ENCODE data around the gene DDX1.
"Not testable (repeated sequence)": the region's sequence is repeated elsewhere in the genome, so short reads cannot be mapped to it uniquely, and the experiment has no call there.

DDX1 gene

DNA sequence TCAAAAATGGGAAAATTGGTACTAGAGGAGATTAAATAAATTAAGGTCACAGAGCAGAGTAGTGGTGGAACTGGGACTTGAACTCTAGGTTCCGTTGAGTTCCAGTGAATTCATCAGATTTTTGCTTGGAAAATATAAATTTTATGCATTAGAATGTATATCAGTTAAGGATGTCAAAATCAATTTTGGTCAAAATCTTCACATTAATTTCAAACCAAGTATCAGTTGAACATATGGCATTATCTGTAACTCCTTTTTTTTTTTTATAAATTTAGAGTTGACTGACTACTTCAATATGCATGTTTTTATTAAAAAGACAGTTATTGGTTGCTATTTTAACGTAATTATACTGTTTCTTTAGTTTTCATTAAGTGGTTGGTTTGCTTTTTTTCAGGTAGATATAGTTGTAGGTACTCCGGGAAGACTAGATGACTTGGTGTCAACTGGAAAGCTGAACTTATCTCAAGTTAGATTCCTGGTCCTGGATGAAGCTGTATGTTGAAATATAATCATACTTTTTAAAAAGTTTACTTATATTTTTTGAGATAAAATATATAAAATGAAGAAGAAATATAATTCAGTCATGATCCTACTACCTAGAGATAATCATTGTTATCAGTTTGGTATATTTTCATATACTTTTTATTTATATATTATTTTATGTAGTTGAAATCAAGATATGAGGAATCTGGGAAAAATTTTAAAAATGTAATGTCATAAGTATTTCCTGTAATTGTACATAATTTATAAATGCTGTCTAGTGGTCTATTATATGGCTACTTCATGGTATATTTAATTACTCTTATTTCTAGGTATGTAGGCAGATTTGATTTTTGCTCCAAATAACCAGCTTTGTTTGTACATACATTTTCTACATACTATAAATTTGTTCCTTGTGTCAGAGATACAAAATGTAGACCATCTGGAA is 25.4 kb downstream of the DDX1 start:
- DNase-seq (ENCODE audit: low read depth in 2 of 2), result no peak

DNA sequence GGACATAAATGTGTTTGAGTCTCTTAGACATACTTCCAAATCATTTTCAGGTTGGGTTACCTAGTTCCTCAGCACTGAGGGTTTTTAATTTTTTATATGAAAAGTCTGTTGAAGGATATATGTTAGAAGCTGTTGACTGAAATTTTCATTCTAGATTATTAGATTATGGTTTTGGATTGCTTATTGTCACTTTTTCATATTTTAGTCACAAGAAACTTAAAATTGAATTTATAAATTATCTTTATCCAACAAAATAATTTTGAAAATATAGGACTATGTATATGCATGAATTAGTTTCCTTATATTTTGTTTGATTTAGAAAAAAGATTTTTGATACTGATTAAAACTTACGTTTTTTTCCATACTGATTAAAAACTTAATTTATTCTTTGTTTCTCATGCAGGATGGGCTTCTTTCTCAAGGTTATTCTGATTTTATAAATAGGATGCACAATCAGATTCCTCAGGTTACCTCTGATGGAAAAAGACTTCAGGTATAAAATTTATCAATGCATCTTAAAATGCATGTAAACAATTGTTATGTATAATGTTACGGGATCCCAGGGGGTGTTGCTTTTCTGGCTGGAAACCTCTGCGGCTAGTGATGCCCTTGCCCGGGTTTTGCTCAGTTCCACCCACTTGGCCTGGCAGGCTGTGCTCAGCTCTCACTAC is 26.2 kb downstream of the DDX1 start:
- no peak for DNase-seq (ENCODE audit: low read depth in 2 of 2)

- no peak for DNase-seq (ENCODE audit: low read depth in 2 of 2)
Observed at GRCh38 chr2:15618449-15618855, 26.8 kb downstream of the DDX1 start.

- DNase-seq (ENCODE audit: low read depth in 2 of 2), result no peak
Observed at GRCh38 chr2:15619076-15619475, 27.4 kb downstream of the DDX1 start.

DNA sequence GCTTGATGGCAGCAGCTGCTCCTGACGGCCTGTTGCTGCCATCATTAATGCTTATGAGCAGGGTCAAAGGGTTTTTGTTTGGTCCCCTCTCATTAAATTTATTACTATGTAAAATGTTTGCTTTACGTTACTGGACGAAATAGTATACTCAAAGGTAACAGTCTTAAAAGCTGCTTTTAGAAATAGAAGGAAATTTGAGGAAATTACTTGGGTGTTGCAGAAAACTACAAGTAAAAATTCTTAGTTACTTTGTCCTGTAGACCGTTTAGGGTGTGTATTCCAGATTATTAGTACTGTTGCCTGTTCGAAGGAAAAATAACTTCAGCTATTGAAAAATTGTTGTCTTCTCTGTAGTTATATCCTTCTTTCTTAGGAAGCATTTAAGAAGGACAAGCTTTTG is 27.8 kb downstream of the DDX1 start:
- DNase-seq (ENCODE audit: low read depth in 2 of 2), result no peak

- no peak for DNase-seq (ENCODE audit: low read depth in 2 of 2)
Observed at GRCh38 chr2:15619938-15620337, 28.3 kb downstream of the DDX1 start.

DNA sequence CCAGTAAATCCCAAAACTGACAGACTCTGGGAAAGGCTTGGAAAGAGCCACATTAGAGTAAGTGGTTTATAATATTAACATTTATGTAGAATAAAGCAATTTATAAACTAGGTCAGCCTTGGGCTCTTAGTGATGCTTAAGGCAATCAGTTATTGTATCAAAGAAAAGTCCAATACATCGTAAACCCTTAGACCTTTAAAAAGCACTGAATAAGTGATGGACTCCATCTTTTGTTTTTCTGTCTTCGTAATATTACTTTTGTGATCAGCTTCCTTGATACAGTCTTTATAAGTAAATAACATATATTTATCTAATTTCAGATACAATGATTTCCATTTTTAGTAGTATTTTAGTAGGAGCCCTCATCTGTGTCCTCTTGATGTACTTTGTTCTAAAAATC is 28.7 kb downstream of the DDX1 start:
- no peak for DNase-seq (ENCODE audit: low read depth in 2 of 2)

GRCh38 chr2:15620857-15621471 is 29.3 kb downstream of the DDX1 start:
- no peak for DNase-seq (ENCODE audit: low read depth in 2 of 2)

DNA sequence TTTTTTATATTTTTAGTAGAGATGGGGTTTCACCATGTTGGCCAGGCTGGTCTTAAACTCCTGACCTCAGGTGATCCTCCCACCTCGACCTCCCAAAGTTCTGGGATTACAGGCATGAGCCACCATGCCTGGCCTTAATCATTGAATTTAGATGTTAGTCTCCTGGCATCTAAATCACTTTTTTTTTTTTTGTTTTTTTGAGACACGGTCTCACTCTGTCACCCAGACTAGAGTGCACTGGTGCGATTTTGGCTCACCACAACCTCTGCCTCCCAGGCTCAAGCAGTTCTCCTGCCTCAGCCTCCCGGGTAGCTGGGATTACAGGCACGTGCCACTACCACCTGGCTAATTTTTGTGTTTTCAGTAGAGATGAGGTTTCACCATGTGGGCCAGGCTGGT is 29.8 kb downstream of the DDX1 start:
- DNase-seq (ENCODE audit: low read depth in 2 of 2), result not testable (repeated sequence)

GRCh38 chr2:15622214-15622613 is 30.5 kb downstream of the DDX1 start:
- no peak for DNase-seq (ENCODE audit: low read depth in 2 of 2)

GRCh38 chr2:15622614-15623480 is 31.2 kb downstream of the DDX1 start:
- no peak for DNase-seq (ENCODE audit: low read depth in 2 of 2)

DNA sequence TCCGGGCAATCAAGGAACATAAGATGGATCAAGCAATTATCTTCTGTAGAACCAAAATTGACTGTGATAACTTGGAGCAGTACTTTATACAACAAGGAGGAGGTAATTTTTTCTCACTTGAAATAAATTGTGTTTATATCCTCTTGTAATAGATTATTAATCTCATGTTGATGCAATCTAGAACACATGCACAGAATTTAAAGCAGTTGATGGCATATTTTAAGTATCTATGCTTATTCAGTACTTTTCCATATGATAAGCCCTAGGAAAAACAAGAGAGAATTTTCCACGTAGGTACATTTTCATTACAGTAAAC is 31.8 kb downstream of the DDX1 start:
- DNase-seq (ENCODE audit: low read depth in 2 of 2), result no peak

DNA sequence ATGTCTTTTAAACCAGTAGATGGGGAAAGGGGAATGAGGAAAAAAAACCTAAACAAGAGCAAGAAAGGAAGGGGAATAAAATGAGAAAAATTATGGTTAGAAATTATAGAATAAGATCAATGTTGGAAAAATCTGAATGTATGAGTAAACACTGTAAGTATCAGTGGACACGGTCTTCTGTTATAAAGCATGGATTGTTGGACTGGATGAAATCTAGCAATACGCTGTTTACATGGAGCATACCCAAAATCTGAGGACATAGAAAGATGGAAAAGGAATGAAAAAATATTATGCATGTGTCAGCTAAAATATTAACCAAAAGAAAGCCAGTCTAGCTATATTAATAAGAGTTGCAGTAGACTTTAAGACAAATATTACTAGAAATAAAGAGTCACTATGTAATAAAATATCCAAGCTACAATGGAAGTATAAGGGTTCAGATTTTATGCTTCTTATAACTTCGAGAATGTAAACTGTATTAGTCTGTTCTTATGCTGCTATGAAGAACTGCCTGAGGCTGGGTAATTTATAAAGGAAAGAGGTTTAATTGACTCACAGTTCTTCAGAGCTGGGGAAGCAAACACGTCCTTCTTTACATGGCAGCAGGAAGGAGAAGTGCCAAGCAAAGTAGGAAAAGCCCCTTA is 32.4 kb downstream of the DDX1 start:
- DNase-seq (ENCODE audit: low read depth in 2 of 2), result no peak

GRCh38 chr2:15624903-15625302 is 33.2 kb downstream of the DDX1 start:
- DNase-seq (ENCODE audit: low read depth in 2 of 2), result no peak

DNA sequence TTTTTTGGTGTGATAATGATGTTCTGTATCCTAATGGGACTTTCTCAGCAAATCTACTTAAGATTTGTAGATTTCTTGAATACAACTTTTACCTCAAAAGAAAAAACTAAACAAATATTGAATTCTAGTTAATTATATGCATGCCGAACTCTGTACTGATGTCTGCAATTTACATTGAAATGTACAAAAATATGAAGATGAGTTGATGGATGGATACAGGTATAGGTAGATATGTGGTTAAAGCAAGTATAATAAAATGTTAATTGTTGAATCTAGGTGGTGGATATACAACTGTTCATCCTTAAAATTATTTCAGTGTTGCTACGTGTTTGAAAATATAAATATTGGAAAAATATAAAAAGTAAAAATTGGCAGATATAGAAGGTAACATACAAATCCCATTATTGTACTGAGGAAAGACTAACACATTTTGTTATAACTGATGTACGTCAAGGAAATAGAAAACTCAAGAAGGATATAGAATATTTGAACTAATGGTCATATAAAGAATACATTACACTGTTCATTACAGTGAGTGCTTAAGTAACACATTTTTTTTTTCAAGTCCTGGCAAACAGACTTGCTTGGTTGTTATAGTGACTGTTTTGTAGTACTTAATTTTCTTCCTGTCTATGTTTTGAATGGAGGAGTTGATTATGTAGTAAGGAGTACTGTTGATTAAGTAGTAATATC is 33.8 kb downstream of the DDX1 start:
- no peak for DNase-seq (ENCODE audit: low read depth in 2 of 2)

GRCh38 chr2:15626126-15626525 is 34.5 kb downstream of the DDX1 start:
- DNase-seq (ENCODE audit: low read depth in 2 of 2), result no peak

- no peak for DNase-seq (ENCODE audit: low read depth in 2 of 2)
Observed at GRCh38 chr2:15626967-15627366, 35.3 kb downstream of the DDX1 start.

DNA sequence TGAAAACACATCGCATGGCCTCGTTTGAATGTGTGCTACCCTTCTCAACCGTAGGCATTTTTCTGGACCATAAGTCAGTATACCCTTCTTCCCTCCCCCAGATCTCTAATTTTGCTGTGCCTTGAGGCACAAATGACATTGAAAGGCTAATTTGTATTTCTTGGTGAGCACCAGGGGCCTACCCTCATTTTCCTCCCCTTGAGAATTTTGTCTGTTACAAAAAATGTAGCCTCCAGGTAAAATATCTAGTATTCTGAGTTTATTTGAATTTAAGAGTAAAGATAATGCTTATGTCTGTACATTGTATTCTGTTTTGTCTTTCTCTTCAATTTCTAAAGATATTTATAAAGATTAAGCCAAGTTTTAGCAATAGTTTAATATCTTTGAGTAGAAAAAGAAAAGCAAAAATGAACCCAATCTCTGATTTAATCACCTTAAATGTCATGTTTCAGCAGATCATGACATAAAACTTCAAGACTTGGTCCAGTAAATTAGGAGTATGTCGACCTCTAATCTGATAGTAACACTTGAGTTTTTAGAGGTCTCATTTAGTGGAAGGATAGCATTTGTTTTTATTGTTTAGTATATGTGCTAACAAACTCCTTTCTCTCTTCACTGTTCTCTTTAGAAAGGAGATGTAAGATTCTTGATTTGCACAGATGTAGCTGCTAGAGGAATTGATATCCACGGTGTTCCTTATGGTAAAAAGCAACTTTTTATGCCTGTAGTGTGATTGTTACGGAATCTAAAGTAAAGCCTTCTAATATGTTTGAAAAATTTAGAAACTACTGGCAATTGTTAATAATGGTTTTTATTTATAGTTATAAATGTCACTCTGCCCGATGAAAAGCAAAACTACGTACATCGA is 36.4 kb downstream of the DDX1 start:
- DNase-seq (ENCODE audit: low read depth in 2 of 2), result no peak

GRCh38 chr2:15628899-15629855 is 37.5 kb downstream of the DDX1 start:
- no peak for DNase-seq (ENCODE audit: low read depth in 2 of 2)

All from stimulated activated CD4-positive, alpha-beta T cell treated with anti-CD3 and anti-CD28 coated beads, Interleukin-15, amount 100 ng/mL, for 48 hours (primary cell).